HG03565 (cell line): ENCODE results near the gene NDUFV2.
"Not testable (repeated sequence)": the region's sequence is repeated elsewhere in the genome, so short reads cannot be mapped to it uniquely, and the experiment has no call there.

Experiments used
- ATAC-seq: cut with Tn5 transposase; IDR thresholded peaks from one replicate; pipeline ENCODE4 v1.9.1; 2021; ENCODE audit warnings: mild to moderate bottlenecking, moderate library complexity; ENCODE audit not compliant: unreplicated experiment

Gene NDUFV2

DNA sequence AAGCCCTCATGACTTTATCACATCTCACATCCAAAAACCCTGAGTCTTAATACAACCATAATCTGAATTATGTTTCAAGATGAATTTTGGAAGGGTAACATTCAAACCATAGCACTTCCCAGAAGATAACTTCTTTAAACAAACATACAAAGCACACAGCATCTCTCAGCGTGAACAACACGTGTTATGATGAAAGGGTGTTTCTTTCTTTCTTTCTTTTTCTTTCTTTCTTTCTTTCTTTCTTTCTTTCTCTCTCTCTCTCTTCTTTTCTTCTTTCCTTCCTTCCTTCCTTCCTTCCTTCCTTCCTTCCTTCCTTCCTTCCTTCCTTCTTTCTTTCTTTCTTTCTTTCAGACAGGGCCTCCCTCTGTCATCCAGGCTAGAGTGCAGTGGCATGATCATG, 13.8 kb upstream of the NDUFV2 start:
- ATAC-seq = not testable (repeated sequence)

DNA sequence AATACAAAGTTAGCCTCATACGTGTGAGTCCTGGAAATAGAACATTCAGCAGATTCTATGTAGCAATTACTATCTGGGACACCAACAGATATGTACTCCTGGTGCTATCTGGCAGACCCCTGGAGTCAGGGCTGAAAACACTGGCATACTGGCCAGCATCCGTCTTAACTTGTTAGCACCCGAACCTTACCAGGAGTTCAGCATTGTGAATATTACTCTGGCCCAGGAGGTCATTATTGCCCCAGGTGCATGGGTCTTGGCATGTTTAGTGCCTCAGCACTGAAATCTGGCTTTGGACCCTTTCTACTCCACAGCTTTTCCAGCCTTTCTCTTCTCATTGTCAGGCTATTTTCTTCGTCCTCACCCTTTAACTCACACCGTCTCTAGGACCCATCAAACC, 11.9 kb upstream of the NDUFV2 start:
- ATAC-seq = no peak

DNA sequence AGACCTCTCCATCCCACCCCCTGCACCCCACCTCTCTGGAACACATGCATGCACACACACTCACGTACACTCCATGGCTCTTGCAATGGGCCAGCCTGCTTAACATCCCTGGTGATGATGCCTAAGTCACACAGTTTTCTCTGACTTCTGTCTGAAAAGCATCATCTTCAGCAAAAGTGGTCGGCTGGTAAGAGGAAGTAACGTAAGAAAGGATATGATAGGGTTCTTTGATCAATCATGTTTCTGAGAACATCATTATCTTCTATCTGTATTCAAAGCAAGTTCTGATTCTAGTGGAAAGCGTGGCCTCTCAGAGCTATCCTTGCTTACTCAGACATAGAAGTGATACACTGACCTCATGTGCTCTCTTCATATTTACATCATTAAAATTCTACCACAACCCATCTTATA, 11.4 kb upstream of the NDUFV2 start:
- ATAC-seq = no peak

- no peak for ATAC-seq
Observed at GRCh38 chr18:9092665-9093064, 9.8 kb upstream of the NDUFV2 start.

GRCh38 chr18:9093109-9093508, 9.4 kb upstream of the NDUFV2 start:
- not testable (repeated sequence) for ATAC-seq

GRCh38 chr18:9094307-9095226, 7.9 kb upstream of the NDUFV2 start:
- peak; percentile 7 for ATAC-seq

DNA sequence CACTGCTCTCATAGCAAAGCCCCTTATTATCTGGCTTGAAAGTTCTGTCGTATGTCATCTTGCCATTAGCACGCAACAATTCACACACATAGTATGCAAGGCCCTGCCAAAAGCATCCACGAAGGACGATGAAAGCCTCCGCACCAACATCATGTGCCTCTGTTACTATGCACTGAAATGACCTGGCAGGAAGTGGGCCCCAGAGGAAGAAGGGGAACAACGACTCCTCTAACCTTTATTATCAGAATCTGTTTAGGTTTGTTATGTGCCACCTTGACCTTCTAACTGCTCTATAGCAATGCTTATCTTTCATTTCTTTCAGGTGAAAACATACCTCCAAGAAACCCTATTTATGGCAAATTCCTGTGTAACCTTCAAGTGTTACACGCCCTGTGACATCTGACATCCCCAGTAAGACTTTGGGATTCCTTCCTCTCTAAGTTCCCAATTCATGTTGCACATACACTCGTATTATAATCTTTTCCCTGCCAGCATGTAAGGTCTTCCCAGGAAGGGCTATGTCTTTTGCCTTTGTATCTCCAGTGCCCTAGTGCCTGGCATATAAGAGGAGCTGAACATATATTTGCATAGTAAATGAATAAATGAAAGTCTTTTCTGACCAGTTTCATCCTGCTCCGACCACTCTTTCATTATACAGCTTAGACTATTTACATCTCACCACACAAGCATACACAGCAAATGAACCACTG, 7.0 kb upstream of the NDUFV2 start:
- ATAC-seq = peak; percentile 65

DNA sequence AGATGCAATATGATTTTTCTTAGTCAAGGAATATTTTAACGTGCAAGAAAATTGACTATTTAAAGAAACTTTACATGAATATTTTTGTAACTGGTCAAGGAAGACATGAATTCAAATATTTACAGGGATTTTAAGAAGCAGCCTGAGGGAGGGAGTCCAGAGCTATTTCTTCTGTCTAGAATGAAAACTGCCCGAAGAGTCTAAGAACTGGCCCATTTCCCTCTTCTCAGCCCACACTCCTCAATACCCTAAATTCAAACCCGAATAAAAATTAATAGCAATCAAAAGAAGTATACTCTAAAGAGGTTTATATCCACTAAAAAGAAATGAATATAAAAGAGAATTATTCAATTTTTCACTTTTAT, 6.5 kb upstream of the NDUFV2 start:
- ATAC-seq = no peak

DNA sequence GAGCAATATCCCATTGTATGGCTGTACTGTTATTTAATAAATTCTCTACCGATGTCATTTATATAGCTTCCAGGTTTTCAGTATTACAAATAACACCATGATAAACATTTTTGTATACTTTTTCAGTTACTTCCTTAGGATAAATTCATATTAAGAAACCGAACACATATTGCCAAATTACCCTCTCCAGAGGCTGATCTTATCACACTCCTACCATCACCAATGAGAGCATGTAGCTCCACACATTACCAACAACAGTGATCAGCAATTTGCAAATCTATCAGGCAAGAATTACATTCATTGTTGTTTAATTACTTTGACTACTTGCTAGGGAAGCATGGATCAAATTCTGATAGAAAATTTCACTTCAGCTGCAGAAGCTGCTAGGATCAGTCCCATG, 5.8 kb upstream of the NDUFV2 start:
- no peak for ATAC-seq

DNA sequence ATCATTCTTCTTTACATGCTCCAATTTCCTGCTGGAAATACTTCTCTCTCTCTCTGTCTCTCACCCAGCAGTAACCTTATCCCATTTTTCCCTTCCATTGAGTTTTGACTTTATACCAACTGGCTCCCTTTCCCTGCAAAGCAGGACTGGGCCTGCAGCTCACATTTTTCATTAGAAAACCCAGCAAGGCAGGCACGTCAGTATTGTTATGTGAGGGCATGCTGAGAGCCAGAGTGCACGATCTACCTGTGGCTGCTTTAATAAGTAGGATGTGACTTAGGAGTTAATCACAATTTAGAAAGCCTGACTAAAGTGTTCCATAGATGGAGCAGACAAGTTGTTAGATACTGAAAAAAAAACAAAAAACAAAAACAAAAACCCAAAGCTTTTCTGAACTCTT, 5.2 kb upstream of the NDUFV2 start:
- ATAC-seq = no peak

DNA sequence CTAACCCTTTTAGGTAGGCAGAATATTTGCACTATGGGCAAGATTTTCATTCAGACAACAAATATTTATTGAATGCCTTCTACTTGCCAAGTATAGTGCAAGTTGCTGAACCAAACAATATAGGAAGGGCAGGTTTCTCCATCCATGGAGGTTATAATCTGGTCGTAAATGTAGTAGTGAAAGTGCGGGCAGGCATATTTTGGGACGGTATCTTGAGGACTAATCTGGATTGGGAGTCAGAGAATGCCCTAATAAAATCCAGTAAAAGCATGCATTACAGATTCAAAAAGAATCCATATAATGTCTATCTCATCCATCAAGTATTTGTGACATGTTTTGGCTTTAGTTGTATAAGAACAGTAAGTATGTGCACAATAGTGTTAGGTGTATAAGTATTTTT, 1.7 kb upstream of the NDUFV2 start:
- ATAC-seq = no peak

DNA sequence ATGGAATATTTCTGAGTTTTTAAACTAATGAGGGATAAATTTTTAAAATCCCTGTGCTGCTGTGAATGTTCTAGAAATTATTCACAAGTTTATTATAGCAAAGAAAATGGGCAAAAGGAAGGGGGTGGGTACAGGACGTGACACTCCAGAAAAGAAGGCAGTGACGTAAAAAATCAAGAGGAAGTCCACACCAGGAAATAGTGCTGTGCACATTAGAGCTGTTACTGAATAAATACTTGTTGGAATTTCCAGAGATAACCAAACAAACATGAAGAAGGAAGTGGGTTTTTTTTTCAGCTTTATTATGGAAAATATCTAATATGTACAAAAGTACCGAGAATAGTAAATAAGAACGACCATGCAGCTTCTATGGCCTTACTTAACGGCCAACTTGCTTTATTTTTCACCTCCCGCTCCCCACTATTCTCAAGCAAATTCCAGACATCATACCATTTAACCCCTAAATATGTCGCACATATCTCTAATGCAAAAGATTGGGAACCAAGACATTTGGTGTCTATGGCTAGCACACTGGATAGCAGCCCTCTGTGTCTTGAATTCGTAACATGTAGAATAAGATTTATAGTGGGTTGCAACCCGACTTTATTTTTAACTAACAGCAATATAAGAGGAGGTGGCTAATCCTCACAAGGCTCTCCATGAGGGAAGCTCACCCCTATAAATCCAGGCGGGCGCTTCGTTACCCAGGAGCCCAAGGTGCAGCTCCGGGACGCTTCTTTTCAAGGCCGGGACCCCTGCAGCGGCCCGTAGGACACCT, 580 bp upstream of the NDUFV2 start:
- ATAC-seq = peak; percentile 1

DNA sequence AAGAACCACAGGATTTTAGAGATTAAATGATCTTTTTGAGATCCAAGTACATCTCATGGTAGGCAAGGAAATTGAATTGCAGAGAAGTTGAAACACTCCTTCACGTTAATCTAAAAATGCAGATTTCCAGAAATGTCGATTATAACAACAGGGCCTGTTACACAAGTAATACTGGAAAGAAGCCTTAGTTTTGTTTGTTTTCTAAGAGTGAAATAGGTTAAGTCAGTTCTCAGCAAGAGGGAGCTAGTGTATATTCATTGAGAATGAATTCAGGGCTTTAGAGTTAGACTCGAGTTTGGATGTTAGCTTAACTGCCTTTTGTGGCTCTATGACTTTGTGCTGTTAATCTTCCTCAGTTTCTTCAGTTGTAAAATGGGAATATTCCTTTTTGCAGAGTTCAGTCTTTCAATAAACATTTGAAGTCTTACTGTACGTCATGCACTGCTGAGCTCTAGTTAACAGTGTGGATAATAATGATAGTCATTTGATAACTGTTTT, 926 bp downstream of the NDUFV2 start:
- ATAC-seq = no peak

GRCh38 chr18:9104244-9104901, 1.9 kb downstream of the NDUFV2 start:
- no peak for ATAC-seq

- no peak for ATAC-seq
Observed at GRCh38 chr18:9105420-9105819, 2.9 kb downstream of the NDUFV2 start.

- ATAC-seq = no peak
Observed at GRCh38 chr18:9106094-9106493, 3.6 kb downstream of the NDUFV2 start.

- no peak for ATAC-seq
Observed at GRCh38 chr18:9106800-9107584, 4.5 kb downstream of the NDUFV2 start.

- ATAC-seq = no peak
Observed at GRCh38 chr18:9108911-9109310, 6.4 kb downstream of the NDUFV2 start.

DNA sequence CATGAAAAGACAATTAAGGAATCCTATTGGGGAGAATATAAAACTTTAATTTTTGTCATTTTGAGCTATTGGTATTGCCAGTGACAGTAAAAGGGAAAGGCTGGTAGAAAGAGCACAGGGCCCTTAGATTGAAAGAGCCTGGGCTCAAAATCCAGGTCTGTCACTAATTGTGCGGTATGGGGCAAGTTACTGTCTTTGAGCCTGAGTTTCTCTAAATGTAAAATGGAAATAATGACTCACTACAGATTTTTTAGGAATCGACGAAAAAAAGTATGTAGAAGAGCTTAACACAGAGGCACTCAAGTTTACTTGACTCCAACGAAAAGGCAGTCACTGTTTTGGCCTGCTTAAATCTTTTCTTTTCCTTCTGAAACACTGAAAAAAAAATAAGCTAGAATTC, 7.0 kb downstream of the NDUFV2 start:
- ATAC-seq = no peak
